Astrocyte of the cerebellum (primary cell): Measurements from ENCODE around the gene OR2J1.
"Not testable (repeated sequence)": the region's sequence is repeated elsewhere in the genome, so short reads cannot be mapped to it uniquely, and the experiment has no call there.

ENCODE experiments used
- DNase-seq: peaks from one replicate; pipeline ENCODE4 v3.0.0-alpha.2; 2011; ENCODE audit warnings: low read depth
- H3K4me3 ChIP-seq: 2 replicates; pipeline ENCODE4 v1.5.1; 2011; ENCODE audit warnings: mild to moderate bottlenecking, low read depth, low read length, moderate library complexity
- CTCF ChIP-seq: IDR thresholded peaks from 2 replicates; pipeline ENCODE4 v1.5.1; 2012; ENCODE audit warnings: low read length, low read depth, moderate library complexity, mild to moderate bottlenecking; ENCODE audit errors: missing control alignments
- in situ Hi-C: cut with HindIII; loops from 2 replicates; pipeline ENCODE4 v1.10.0; 2017; ENCODE audit warnings: low sequenced_read_pairs

The OR2J1 gene

GRCh38 chr6:29130644-29131043, 31.4 kb downstream of the OR2J1 start:
- no peak overlapping the region for H3K4me3 ChIP-seq
- TF ChIP-seq CTCF = no peak
- no peak for DNase-seq
- in situ Hi-C loops = no loop called here

GRCh38 chr6:29131691-29132090, 32.4 kb downstream of the OR2J1 start:
- no peak for TF ChIP-seq CTCF
- DNase-seq = no peak
- no peak overlapping the region for H3K4me3 ChIP-seq
- in situ Hi-C loops = no loop called here

- no peak for DNase-seq
- in situ Hi-C loops = no loop called here
- no peak overlapping the region for H3K4me3 ChIP-seq
- TF ChIP-seq CTCF = no peak
Observed at GRCh38 chr6:29137724-29138123, 38.4 kb downstream of the OR2J1 start.

GRCh38 chr6:29141606-29142005, 42.3 kb downstream of the OR2J1 start:
- no peak for TF ChIP-seq CTCF
- no peak overlapping the region for H3K4me3 ChIP-seq
- in situ Hi-C loops = no loop called here
- no peak for DNase-seq

GRCh38 chr6:29142309-29142708, 43.0 kb downstream of the OR2J1 start:
- TF ChIP-seq CTCF = no peak
- no peak for DNase-seq
- in situ Hi-C loops = no loop called here
- no peak overlapping the region for H3K4me3 ChIP-seq

- DNase-seq = no peak
- TF ChIP-seq CTCF = no peak
- in situ Hi-C loops = no loop called here
- H3K4me3 ChIP-seq = no peak overlapping the region
Observed at GRCh38 chr6:29146179-29146578, 46.9 kb downstream of the OR2J1 start.

- in situ Hi-C loops = no loop called here
- TF ChIP-seq CTCF = no peak
- DNase-seq = no peak
- no peak overlapping the region for H3K4me3 ChIP-seq
Observed at GRCh38 chr6:29147074-29147473, 47.8 kb downstream of the OR2J1 start.

- H3K4me3 ChIP-seq, DNase-seq, in situ Hi-C loops: not testable (repeated sequence)
Observed at GRCh38 chr6:29149444-29149843, 50.2 kb downstream of the OR2J1 start.
